Renal cortical epithelial cell (primary cell): ENCODE measurements around the gene RSF1. TPM values are rescaled to one million over a fixed set of nuclear protein-coding genes. Genes with fewer than 3 reads are reported as not detected.
A peak's percentile ranks its signal among the peaks of the same experiment; 100 is the strongest.

Experiments
- DNase-seq: peaks from one replicate; pipeline ENCODE4 v3.0.0-alpha.2; 2011; ENCODE audit warnings: low read depth
- total RNA-seq: library from RNA; depleted of rRNA; stranded (reverse); fragments of >200 nt; gene quantifications from 2 replicates; pipeline ENCODE4 v1.2.3, GENCODE V29; 2014

Gene RSF1
- total RNA-seq, 1 donor from 2014 or later: 74.2 TPM

GRCh38 chr11:77619576-77620198, 200.8 kb downstream of the RSF1 start:
- peak; percentile 69 for DNase-seq

- peak; percentile 80 for DNase-seq
Measured at GRCh38 chr11:77617892-77618291, 202.6 kb downstream of the RSF1 start.

- DNase-seq: no peak
Measured at GRCh38 chr11:77611921-77612320, 208.6 kb downstream of the RSF1 start.

Other genes starting within 250 kb of the RSF1 start
- 2.1 and 3.8 TPM in 2 replicates for gene AQP11, start 230.8 kb downstream of the RSF1 start, total RNA-seq
- gene CLNS1A, start 182.9 kb downstream of the RSF1 start, total RNA-seq: 132 and 183 TPM in 2 replicates
- 22.6 and 26.2 TPM in 2 replicates for gene AAMDC, start 422 bp upstream of the RSF1 start, total RNA-seq
- gene INTS4, start 173.9 kb upstream of the RSF1 start, total RNA-seq: 35.2 and 38.4 TPM in 2 replicates
- gene KCTD14, start 202.6 kb upstream of the RSF1 start, total RNA-seq: 10.4 and 12.0 TPM in 2 replicates
- not detected in 2 replicates for gene THRSP, start 243.1 kb upstream of the RSF1 start, total RNA-seq